HepG2 (cell line): ENCODE data around the gene YEATS4. TPM values are rescaled to one million over a fixed set of nuclear protein-coding genes. Genes with fewer than 3 reads are reported as not detected.

Experiments
- ARID3A ChIP-seq: IDR thresholded peaks from 2 replicates; pipeline ENCODE4 v1.6.1; 2012; ENCODE audit warnings: low read depth, low read length, improper control_type of control experiment
- CHD2 ChIP-seq: IDR thresholded peaks from 2 replicates; pipeline ENCODE4 v1.6.1; 2011; ENCODE audit warnings: low read depth, low read length, improper control_type of control experiment
- E2F2 ChIP-seq: sonication (generic); formaldehyde crosslinking; IDR thresholded peaks from 2 replicates; pipeline ENCODE4 v1.4.0; 2020; ENCODE audit warnings: missing genetic modification reagents, borderline replicate concordance
- EP300 ChIP-seq, 3 experiments: sonication (generic) in 1 of 3; formaldehyde crosslinking in 1 of 3; IDR thresholded peaks; 2 replicates each; pipeline versions ENCODE4 v1.5.1 to v1.6.1; 2011 to 2020; ENCODE audit warnings: low read depth in 2 of 3, low read length in 2 of 3, borderline replicate concordance in 1 of 3, improper control_type of control experiment in 1 of 3, mild to moderate bottlenecking in 1 of 3, missing genetic modification reagents in 1 of 3, moderate library complexity in 1 of 3
- FOSL1 ChIP-seq: sonication (generic); formaldehyde crosslinking; IDR thresholded peaks from 2 replicates; pipeline ENCODE4 v1.9.0; 2021; ENCODE audit warnings: missing genetic modification reagents, borderline replicate concordance
- FOXA1 ChIP-seq, 2 experiments: fragments of 450-650 bp in 1 of 2; sonication (generic) in 1 of 2; formaldehyde crosslinking in 1 of 2; IDR thresholded peaks; 2 replicates each; pipeline versions ENCODE4 v1.4.0 to v1.6.1; 2016 to 2020; ENCODE audit warnings: missing genetic modification reagents in 1 of 2
- FOXK2 ChIP-seq: fragments of 450-650 bp; IDR thresholded peaks from 2 replicates; pipeline ENCODE4 v1.6.1; 2016
- HNRNPL ChIP-seq: fragments of 200-400 bp; formaldehyde crosslinking; IDR thresholded peaks from 2 replicates; pipeline ENCODE4 v1.6.1; 2017; ENCODE audit warnings: mild to moderate bottlenecking, low read depth, low read length
- HOXA5 ChIP-seq: sonication (generic); formaldehyde crosslinking; IDR thresholded peaks from 2 replicates; pipeline ENCODE4 v1.4.0; 2020; ENCODE audit warnings: missing genetic modification reagents
- IRF2 ChIP-seq: IDR thresholded peaks from 2 replicates; pipeline ENCODE4 v1.6.1; 2018; ENCODE audit warnings: missing genetic modification reagents, missing compliant biosample characterization
- JUN ChIP-seq: sonication (generic); formaldehyde crosslinking; IDR thresholded peaks from 2 replicates; pipeline ENCODE4 v1.4.0; 2020; ENCODE audit warnings: mild to moderate bottlenecking, missing genetic modification reagents
- KAT8 ChIP-seq: IDR thresholded peaks from 2 replicates; pipeline ENCODE4 v1.6.1; 2016; ENCODE audit warnings: missing genetic modification reagents, missing compliant biosample characterization
- KLF15 ChIP-seq: sonication (generic); formaldehyde crosslinking; IDR thresholded peaks from 2 replicates; pipeline ENCODE4 v1.8.1; 2023; ENCODE audit warnings: borderline replicate concordance, mild to moderate bottlenecking, inconsistent platforms, missing genetic modification reagents, mixed read lengths
- NAIF1 ChIP-seq: sonication (generic); formaldehyde crosslinking; IDR thresholded peaks from 2 replicates; pipeline ENCODE4 v1.5.0; 2020; ENCODE audit warnings: mild to moderate bottlenecking, missing genetic modification reagents, borderline replicate concordance
- NCOR1 ChIP-seq: fragments of 200-600 bp; sonication (generic); IDR thresholded peaks from 2 replicates; pipeline ENCODE4 v1.7.0; 2017; ENCODE audit warnings: antibody characterized with exemption, low read length, borderline replicate concordance
- SALL2 ChIP-seq: sonication (generic); formaldehyde crosslinking; IDR thresholded peaks from 2 replicates; pipeline ENCODE4 v1.8.1; 2023; ENCODE audit warnings: mild to moderate bottlenecking, missing genetic modification reagents, inconsistent platforms
- SAP130 ChIP-seq: IDR thresholded peaks from 2 replicates; pipeline ENCODE4 v1.6.1; 2016; ENCODE audit warnings: low read depth
- TBX3 ChIP-seq: fragments of 450-650 bp; IDR thresholded peaks from 2 replicates; pipeline ENCODE4 v1.6.1; 2017; ENCODE audit warnings: antibody characterized with exemption, mild to moderate bottlenecking, inconsistent platforms, borderline replicate concordance
- TOE1 ChIP-seq: sonication (generic); formaldehyde crosslinking; IDR thresholded peaks from 2 replicates; pipeline ENCODE4 v1.4.0; 2020; ENCODE audit warnings: mild to moderate bottlenecking, missing genetic modification reagents
- ZMYM2 ChIP-seq: sonication (generic); formaldehyde crosslinking; IDR thresholded peaks from 2 replicates; pipeline ENCODE4 v1.8.0; 2022; ENCODE audit warnings: mild to moderate bottlenecking, missing genetic modification reagents
- ZNF101 ChIP-seq: sonication (generic); formaldehyde crosslinking; IDR thresholded peaks from 2 replicates; pipeline ENCODE4 v1.4.0; 2020; ENCODE audit warnings: mild to moderate bottlenecking, low read depth, missing genetic modification reagents, borderline replicate concordance
- ZNF207 ChIP-seq: fragments of 450-650 bp; IDR thresholded peaks from 2 replicates; pipeline ENCODE4 v1.6.1; 2016; ENCODE audit warnings: antibody characterized with exemption, borderline replicate concordance
- ZNF275 ChIP-seq: sonication (generic); formaldehyde crosslinking; IDR thresholded peaks from 2 replicates; pipeline ENCODE4 v1.8.0; 2022; ENCODE audit warnings: missing genetic modification reagents, mild to moderate bottlenecking, inconsistent platforms, borderline replicate concordance
- ZNF431 ChIP-seq: sonication (generic); formaldehyde crosslinking; IDR thresholded peaks from 2 replicates; pipeline ENCODE4 v1.9.0; 2022; ENCODE audit warnings: missing genetic modification reagents, low read depth, mild to moderate bottlenecking, borderline replicate concordance
- ZNF446 ChIP-seq: sonication (generic); formaldehyde crosslinking; IDR thresholded peaks from 2 replicates; pipeline ENCODE4 v1.5.0; 2020; ENCODE audit warnings: mild to moderate bottlenecking, missing genetic modification reagents
- ZNF530 ChIP-seq: sonication (generic); formaldehyde crosslinking; IDR thresholded peaks from 2 replicates; pipeline ENCODE4 v1.5.0; 2020; ENCODE audit warnings: low read depth, mild to moderate bottlenecking, missing genetic modification reagents
- ZNF557 ChIP-seq: sonication (generic); formaldehyde crosslinking; IDR thresholded peaks from 2 replicates; pipeline ENCODE4 v1.4.0; 2020; ENCODE audit warnings: missing genetic modification reagents
- ZNF782 ChIP-seq: sonication (generic); formaldehyde crosslinking; IDR thresholded peaks from 2 replicates; pipeline ENCODE4 v1.4.0; 2020; ENCODE audit warnings: missing genetic modification reagents, mild to moderate bottlenecking, borderline replicate concordance
- ZSCAN22 ChIP-seq: sonication (generic); formaldehyde crosslinking; IDR thresholded peaks from 2 replicates; pipeline ENCODE4 v1.4.0; 2020; ENCODE audit warnings: mild to moderate bottlenecking, missing genetic modification reagents
- polyA plus RNA-seq, 8 experiments: library from polyadenylated mRNA; depleted of rRNA in 3 of 8; stranded (reverse) in 7 of 8; unstranded in 1 of 8; fragments of >200 nt; fragmentation: Illumina TruSeq in 4 of 8; extraction: Trizol in 4 of 8; gene quantifications; 2 replicates each; pipeline versions ENCODE4 v1.2.1 to v1.2.3, GENCODE V29; 2011 to 2016; ENCODE audit warnings: low read depth in 4 of 8, missing spikeins in 1 of 8, mixed read lengths in 1 of 8; ENCODE audit not compliant: insufficient read depth in 1 of 8
- total RNA-seq, 5 experiments: library from RNA; depleted of rRNA; stranded (reverse); fragments of >200 nt; fragmentation: Illumina TruSeq; extraction: Trizol; gene quantifications; 2 replicates each; pipeline ENCODE4 v1.2.3, GENCODE V29; 2016; ENCODE audit warnings: low read depth in 1 of 5

Gene YEATS4
- total and polyA plus RNA-seq, 2 of the 13 experiments (the other 11 are each of a cell fraction or from before 2014, with no cell fraction given) = 16.8 to 45.0 TPM

- TF ChIP-seq KLF15 (CRISPR knock-in tag) (no peak), FOXA1 (IDR thresholded peaks at IDR 0.05) (0 out of 2 replicates have a peak, but pooled peaks have one; percentile 34), FOXA1 (CRISPR knock-in tag; IDR thresholded peaks at IDR 0.05) (peak; percentile 42; the same call in 1 of the 2 replicates), ZMYM2 (CRISPR knock-in tag) (no peak), HOXA5 (CRISPR knock-in tag) (no peak), JUN (CRISPR knock-in tag) (no peak), ZNF446 (CRISPR knock-in tag) (no peak), CHD2 (no peak), IRF2 (CRISPR knock-in tag) (no peak), EP300 (IDR thresholded peaks at IDR 0.05; ENCODE audit: low read depth in 2 of 2, low read length in 2 of 2) (no peak), EP300 (CRISPR knock-in tag; IDR thresholded peaks at IDR 0.05; ENCODE audit: borderline replicate concordance) (no peak), NCOR1 (peak; percentile 50; the same call in 1 of the 2 replicates), ZSCAN22 (CRISPR knock-in tag) (no peak), ZNF530 (CRISPR knock-in tag) (no peak), ZNF557 (CRISPR knock-in tag) (no peak), ZNF207 (no peak), E2F2 (no peak), FOSL1 (CRISPR knock-in tag) (no peak), NAIF1 (CRISPR knock-in tag) (no peak), ZNF275 (no peak), FOXK2 (no peak), ZNF431 (CRISPR knock-in tag) (no peak), ARID3A (peak; percentile 58; the same call in 1 of the 2 replicates), ZNF101 (CRISPR knock-in tag) (no peak), SALL2 (CRISPR knock-in tag) (no peak), TOE1 (CRISPR knock-in tag) (no peak), TBX3 (no peak), ZNF782 (CRISPR knock-in tag) (no peak), SAP130 (CRISPR knock-in tag) (no peak), HNRNPL (no peak), KAT8 (CRISPR knock-in tag) (0 out of 2 replicates have a peak, but pooled peaks have one; percentile 27)
These were observed 58.2 kb downstream of the YEATS4 start (continued) for GRCh38 chr12:69417741-69418167.
